HG03460 (cell line): ENCODE data around the gene PRPH2.

Experiments used
- ATAC-seq: cut with Tn5 transposase; IDR thresholded peaks from one replicate; pipeline ENCODE4 v1.9.1; 2021; ENCODE audit not compliant: unreplicated experiment

Gene PRPH2, protein sequence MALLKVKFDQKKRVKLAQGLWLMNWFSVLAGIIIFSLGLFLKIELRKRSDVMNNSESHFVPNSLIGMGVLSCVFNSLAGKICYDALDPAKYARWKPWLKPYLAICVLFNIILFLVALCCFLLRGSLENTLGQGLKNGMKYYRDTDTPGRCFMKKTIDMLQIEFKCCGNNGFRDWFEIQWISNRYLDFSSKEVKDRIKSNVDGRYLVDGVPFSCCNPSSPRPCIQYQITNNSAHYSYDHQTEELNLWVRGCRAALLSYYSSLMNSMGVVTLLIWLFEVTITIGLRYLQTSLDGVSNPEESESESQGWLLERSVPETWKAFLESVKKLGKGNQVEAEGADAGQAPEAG

DNA sequence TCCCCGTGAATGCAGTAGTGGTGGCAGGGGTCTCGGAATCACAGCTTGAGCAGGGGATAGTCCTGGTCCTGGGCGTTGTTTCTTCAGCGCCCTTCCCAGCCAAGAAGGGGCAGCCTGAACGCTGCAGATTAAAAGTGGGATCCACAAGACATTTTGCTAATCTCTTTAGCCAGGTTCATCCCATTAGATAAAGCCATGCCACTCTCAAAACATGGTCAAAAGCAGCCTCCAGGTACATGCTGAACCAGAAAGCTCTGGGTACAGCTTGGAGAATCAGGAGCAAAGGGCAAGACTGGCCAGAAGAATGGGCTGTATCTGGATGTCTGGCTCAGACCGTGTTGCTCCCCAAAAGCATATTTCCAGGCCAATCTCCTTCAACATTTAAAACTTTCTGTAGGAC is at the start of gene PRPH2:
Gene PRPH2 (minus strand): TSS at position 101 of the 400 bp plus-strand sequence. CDS start 263 bp downstream, outside the sequence.
- no peak for ATAC-seq

DNA sequence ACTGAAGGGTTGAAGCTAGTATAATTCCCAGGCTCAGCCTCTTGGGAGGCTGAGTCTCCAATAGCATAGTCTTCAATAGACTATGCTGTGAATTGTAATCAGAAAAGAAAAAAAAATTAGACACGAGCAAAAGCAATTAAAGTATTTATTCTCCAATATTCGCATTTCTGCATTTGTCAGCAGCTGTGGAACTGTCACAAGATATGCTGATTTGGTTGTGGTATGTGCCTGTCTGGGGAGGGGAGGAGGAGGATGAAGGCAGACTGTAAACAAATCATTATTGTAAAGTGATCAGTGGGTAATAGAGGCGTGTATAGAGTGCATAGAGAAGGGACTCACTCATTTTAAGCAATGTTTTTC is 49.3 kb upstream of the PRPH2 start:
- peak; percentile 23 for ATAC-seq

DNA sequence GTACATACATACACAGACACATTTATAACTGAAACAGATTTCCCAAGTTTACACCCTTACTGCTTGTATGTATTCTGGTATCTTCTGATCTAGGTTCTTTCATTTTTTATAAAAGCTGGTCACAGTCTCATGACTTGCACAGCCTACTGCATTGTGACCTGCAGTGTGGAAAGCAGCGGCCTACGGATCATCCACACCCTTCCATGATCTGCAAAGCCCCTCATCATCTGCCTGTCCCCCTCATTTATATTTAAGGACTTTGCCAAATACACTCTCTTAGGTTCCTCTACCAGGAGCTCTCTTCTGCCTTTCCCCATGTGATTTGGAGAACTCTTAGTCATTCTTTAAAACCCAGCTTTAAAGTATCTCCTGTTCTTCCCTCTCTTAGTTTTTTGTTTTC is 47.4 kb upstream of the PRPH2 start:
- no peak for ATAC-seq

DNA sequence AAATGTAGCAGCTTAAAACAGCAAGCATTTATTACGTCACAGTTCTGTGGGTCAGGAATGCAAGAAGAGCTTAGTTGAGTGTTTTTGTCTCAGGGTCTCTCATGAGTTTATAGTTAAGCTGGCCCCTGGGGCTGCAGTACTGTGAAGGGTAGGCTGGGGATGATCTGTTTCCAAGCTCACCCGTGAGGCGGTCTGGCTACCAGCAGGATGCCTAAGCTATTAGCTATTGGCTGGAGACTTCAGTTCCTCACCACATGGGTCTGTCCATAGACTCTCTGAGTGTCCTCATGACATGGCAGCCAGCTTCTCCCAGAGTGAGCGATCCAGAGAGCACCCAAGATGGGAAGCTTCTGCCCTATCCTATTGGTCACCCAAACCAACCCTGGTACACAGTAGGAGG is 46.7 kb upstream of the PRPH2 start:
- no peak for ATAC-seq

DNA sequence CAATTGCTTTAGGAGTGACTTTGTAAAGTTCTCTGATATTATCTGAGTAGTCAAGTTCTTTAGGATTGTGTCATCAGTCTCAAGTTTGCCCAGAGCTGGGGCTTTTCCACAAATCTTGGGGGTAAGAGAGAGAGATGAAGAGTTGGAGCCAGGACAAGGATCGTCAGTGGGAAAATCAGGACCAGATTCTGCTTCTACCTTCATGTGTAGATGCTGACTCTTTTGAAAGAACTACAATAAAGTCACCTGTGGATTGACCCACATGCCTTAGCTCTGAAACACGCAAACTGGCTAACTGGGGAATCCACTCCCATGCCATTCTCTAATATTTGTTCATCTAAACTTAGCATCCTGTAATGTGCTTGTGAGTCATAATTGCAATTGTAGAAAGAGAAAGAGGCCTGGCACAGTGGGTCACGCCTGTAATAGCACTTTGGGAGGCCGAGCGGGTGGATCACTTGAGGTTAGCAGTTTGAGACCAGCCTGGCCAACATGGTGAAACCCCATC is 43.8 kb upstream of the PRPH2 start:
- no peak for ATAC-seq

DNA sequence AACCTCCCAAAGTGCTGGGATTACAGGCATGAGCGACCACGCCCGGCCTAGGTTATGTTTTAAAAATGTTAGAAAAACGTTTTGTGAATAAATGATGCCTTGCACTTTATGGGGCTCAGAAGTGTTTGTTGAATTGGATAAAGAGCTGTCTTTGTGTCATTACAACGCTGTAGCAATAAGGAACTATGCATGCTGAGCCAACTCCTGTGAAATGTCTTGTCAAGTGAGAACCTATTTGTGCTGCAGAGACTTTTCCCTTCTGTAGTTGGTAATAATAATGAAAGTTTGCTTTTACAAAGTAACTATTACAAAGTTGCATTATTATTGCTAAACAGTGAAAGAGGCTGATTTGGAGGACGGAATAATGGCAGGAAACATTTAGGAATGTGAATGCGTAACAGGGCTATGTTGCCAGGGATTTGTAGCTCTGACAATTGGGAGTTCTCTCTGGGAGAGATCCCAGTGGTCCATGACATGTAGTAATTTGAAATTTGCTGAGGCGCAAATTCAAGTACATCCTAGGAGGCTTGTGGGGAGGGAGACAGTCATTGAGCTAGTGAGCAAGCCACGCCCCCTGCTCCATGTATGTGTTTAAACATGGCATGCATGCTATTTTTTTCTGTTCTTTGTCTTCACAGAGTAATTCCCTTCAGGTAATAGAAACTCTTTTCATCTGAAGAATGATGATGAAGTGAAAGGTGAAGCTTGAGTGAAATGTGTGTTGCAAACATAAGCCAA is 42.7 kb upstream of the PRPH2 start:
- no peak for ATAC-seq

DNA sequence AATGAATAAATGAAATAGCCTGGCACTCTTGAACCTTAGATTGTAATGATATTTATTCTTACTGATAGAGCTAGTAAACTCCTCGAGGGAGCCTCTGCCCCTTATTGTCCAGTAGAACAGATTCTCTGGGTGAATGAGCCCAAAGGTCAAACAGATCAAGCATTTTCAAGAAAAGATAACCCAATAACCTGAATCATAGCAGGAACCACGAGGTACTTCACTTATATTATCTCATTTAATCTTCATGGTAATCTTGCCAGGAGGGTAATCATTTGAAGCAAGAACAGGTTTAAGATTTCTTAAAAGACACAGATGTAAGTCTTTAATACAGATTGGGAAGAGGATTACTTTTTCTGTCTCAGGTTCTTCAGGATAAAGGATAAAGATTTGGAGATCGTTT is 40.6 kb upstream of the PRPH2 start:
- no peak for ATAC-seq

DNA sequence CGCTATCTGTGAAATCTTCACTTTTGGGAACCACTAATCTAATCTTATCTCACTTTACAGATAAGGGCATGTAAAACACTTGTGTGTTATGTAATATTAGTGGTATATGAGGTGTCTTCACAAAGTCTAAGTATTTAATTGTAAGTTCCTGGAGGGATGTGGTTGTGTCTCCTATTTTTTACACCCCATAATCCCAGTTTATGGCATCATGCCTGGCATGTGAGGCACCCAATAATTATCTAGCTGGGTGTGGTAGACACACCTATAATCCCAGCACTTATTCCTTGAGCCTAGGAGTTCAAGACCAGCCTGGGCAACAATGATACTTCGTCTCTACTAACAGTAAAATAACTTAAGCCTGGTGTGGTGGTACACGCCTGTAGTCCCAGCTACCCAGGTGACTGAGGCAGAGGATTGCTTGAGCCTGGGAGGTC is 40.0 kb upstream of the PRPH2 start:
- ATAC-seq = no peak

DNA sequence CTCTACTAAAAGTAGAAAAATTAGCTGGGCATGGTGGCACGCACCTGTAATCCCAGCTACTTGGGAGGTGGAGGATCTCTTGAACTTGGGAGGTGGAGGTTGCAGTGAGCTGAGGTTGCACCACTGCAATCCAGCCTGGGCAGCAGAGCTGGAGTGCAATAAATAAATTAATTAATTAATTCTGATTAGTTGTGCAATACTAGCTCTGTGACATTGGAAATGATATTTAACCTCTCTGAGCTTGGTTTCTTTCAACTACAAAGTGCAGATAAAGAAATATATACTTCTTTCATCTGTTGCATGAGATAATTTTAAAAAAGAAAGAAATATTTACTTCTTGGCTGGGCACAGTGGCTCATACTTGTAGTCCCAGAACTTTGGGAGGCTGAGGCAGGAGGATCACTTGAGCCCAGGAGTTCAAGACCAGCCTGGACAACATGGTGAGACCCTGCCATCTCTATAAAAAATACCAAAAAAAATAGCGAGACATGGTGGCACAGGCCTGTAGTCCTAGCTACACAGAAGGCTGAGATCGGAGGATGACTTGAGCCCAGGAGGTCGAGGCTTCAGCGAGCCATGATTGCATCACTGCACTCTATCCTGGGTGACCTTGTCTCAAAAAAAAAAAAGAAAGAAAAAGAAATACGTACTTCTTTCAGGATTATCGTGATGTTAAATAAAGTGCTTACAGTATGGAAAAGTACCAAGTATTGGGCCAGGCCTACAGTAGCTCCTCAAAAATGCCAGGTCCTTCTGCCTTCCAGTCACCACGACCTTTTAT is 39.1 kb upstream of the PRPH2 start:
- no peak for ATAC-seq

DNA sequence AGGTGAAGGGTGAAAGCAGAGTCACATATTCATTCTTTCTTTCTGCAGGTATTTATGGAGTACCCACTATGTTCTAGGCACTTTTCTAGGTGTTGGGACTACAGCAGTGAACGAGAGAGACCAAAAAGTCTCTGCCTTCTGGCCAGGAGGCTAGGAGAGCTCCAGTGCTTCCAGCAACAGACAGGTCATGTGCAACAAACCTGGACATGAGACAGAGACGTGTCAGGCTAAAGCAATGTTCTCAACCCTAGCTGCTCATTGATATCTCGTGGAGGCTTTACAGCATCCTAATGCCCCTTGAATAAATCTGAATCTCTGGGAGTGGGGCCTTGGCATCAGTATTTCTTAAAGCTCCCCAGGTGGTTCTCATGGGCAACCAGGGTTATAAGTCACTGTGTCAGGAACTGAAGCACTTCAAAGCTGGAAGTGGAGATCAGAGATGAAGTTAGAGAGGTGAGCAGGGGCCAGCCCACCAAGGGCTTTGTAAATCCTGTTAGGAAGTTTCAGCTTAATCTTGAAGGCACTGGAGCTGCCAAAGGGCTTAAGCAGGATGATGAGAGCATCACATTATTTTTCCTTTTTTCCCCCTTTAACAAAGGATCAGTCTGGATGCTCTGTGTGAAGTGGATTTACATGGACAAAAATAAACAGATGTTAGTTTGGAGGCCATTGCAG is 36.5 kb upstream of the PRPH2 start:
- ATAC-seq = no peak

DNA sequence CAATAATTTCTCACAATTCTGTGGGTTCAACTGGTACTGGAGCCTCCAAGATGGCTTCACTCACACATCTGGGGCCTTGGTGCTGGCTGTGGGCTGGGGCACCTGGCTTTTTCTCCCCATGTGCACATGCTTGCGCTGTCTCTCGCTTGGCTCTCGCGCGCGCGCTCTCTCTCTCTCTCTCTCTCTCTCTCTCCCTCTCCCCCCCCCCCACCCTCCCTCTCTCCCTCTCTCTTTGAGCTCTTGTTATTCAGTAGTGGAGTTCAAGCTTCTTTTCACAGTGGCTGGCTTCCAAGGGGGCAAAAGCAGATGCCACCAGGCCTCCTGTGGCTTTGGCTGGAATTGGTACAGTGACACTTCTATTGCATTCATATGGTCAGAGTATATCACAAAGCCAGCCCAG is 34.3 kb upstream of the PRPH2 start:
- ATAC-seq = no peak

DNA sequence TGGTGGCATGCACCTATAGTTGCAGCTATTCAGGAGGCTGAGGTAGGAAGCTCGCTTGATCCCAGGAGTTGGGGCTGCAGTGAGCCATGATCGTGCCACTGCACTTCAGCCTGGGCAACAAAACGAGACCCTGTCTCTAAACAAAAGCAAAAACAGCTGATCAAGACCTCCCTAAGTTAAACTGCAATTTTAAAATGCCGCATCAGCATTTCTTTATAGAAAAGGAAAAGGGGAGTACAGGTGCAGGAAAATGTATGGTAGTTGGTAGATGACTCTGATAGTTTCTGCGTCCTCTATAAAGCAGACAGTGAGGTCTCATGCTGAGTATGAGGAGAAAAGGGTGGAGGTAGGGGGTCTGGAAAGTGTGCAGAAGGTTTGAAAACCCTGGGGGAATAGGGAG is 32.4 kb upstream of the PRPH2 start:
- ATAC-seq = no peak

DNA sequence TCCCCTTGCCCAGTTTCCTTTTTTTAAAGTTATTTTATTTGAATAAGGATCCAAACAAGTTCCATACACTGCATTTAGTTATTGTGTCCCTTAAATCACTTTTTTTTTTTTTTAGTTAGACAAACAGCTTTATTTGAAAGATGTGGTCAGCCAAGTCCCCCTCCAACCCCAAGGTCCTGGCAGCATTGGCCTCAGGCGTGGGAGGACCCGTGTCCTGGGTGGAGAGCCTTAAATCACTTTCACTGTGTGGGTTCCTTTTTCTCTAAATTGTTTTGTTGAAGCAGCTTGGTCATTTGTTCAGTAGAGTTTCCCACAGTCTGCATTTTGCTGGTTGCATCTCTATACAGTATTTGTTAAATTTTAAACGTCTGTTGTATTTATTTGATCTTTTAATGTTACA is 28.7 kb upstream of the PRPH2 start:
- ATAC-seq = no peak

DNA sequence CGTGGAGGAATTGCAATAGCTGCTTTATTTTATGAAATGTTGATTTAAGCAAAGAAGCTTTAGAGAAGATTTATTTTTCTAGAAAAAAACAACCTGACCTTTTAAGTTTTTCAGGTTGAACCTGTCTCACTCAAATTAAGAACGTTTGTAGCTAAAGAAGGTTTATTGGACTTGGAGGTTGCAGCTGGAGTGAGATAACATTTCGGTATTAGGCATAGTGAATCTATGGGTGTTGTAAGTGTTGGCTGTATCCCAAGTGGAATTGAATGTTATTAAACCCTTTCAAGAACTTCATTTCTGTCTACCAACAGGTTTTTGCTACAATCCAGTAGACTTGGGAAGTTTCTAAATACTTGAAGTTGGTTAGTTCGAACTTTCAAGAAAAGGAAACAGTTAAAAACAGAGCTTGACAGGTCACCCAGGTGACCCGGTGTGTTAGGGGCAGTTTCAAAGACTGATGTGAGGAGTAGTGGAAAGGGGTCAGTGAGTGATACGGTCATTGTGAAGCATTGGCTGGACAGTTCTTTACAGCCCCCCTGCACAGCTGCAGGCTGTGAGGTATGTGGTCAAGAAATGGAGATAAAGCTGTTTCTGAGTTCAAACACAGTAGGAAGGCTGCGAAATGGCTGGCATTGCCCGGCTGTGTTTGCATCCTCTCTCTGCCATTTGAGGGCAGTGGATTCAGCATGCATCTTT is 26.0 kb upstream of the PRPH2 start:
- ATAC-seq = no peak

DNA sequence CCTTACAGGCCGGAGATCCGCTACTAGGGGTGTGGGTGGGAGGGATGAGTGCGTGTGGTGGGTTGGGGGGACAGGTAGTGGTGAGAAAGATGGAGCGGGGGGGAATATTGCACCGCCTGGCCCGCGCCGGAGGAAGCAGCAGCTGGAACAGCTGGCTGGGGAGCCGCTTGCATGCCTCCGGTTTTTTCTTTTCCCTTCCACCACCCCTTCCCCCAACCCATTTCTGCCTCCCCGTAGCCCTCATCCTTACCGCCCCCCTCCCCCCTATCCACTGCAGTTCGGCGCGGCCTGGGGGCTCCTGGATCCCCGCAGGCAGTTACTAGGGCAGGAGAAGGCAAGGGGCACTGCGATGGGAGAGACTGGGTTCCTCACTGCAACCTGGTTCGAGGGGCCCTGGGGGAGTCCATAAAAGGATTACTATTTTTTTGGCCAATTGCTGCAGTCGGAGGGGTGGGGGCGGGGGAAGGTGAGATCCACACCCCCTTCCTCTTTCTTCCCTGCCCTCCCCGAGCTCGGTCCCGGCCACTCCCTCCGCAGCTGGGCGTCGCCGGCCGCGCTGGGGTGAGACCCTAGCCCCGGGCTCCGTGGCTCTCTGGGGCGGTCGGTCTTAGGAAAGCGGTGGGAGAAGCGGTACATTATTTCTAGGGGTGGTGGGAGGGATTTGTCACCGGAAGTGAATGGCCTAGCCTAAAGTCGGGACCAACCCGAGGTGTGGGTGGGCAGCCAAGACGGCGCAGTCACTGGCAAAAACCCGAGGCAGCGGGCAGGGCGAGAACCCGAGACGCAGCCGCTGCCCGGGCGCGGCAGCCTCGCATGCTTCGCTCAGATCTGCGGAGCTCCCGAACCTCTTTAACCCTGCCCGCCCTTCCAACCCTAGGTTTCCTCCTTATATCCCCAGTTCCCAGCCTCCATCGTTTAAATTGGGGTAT is 24.3 kb upstream of the PRPH2 start:
- ATAC-seq = peak; percentile 45

DNA sequence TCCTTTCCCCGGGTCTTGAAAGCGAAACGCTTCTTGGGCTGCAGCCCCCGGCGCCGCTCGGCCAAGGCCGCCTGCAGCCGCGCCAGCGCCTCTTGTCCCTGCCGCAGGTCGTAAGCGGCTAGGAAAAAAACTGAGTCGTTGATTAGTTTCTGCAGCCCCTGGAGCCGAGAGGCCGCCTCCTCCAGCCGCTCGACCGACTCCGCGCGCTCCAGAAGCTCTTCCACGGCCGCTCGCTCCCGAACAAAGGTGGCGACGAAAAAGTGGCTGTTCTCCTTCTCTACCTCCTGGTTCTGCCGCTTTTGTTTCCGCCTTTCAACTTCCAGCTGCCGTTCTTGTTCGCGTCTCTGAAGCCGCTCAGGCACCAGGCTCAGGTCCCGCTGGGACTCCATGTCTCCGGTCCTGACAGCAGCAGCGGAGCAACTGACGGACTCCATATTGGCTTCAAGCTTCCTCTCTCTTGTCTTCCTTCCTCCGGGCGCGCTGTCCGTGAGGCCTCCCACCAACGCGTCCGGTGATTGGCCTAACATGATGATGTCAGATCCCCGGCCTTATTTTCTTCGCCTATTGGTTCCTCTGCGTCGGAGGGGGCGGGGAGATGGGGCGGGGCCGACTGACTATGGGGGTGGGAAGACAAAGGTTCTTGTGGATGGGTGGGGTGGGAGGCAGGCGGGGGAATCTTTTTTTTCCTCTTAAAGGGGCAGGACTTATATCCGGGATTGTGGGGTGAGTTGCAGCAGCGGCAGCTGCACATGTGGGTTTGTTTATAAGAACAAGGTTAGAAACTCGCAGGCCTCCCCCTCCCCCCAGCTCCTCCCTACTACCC is 23.5 kb upstream of the PRPH2 start, which contains the start of gene TBCC:
Gene TBCC (minus strand): TSS at position 464 of the 823 bp plus-strand sequence. CDS start 30 bp downstream, at position 434.
- peak; percentile 77 for ATAC-seq

DNA sequence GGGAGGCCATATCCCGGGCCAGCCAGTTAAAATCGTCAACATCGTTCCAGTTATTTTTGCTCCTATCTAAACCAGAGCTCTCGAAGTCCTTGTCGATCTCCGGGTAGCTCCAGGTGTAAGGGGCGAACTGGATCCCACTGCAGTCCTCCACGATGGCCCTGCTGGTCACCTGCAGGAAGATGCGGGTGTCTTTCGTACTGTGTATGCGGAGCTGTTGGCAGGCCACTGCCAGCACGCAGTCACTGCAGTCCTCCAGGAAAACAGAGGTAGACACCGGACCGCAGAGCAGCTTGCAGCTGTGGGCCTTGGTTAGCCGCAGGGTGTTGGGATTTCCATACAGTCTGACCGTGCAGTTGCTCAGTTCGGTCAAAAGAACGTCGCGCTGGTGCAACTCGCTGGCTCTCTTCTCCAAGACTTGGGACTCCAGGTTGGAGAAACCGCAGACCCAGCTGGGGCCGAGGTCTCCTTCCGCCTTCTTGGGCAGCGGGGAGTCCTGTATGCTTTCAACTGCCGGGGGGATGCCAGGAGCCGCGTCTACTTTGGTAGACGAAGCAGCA is 22.8 kb upstream of the PRPH2 start:
- ATAC-seq = no peak

DNA sequence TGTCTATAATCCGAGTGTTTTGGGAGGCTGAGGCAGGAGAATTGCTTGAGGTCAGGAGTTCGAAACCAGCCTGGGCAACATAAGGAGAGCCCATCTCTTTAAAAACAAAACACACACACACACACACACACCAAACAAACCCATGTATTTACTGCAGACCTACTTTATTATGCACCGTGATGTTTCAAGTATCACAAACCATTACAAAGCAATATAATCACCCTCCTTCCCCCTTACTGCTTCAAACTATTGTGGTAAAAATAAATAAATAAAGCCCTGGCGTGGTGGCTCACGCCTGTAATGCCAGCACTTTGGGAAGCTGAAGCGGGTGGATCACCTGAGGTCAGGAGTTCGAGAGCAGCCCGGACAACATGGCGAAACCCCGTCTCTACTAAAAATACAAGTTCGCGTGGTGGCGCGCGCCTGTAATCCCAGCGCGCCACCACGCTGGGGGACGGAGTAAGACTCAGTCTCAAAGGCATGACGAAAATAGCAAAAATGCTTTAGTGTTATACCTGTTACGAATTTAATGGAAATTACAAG is 22.0 kb upstream of the PRPH2 start:
- ATAC-seq = no peak
